ENCODE data around the gene KLHL25.
"Not testable (repeated sequence)": the region's sequence is repeated elsewhere in the genome, so short reads cannot be mapped to it uniquely, and the experiment has no call there.

The KLHL25 gene, protein sequence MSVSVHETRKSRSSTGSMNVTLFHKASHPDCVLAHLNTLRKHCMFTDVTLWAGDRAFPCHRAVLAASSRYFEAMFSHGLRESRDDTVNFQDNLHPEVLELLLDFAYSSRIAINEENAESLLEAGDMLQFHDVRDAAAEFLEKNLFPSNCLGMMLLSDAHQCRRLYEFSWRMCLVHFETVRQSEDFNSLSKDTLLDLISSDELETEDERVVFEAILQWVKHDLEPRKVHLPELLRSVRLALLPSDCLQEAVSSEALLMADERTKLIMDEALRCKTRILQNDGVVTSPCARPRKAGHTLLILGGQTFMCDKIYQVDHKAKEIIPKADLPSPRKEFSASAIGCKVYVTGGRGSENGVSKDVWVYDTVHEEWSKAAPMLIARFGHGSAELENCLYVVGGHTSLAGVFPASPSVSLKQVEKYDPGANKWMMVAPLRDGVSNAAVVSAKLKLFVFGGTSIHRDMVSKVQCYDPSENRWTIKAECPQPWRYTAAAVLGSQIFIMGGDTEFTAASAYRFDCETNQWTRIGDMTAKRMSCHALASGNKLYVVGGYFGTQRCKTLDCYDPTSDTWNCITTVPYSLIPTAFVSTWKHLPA

DNA sequence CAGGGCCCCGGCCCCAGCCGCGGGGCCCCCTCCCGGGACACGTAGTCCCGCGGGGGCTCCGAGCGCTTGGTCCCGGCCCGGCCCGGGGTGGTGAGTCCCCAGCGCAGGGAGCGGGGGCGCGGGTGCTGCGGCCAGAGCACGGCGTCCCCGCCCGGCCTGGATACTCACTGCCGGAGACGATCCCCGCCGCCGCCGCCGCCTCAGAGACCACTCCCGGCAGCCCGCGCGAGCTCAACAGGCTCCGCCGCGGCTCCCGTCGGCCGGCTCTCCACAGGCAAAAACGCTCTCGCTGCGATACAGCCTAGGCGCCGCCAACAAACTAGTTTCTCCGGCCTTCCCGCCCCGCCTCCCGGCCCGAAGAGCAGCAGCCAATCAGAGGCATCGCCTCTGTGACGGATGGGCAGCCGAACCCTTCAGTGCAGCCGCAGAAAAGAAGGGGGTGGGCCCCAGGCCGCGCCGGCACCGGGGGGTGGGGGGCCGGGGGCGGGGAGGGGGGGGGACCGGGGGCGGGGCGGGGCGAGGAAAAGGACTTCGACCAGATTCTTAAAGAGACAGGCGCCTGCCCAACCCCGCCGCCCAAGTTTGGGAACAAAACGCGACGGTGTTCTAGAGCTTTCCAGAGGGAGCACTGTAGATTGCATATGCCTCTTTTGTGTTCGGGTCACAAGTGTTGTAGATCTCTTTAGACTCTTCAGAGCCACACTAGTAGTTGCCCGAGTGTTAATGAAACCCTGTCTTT, at the start of gene KLHL25:
TSS of gene KLHL25 (minus strand) at position 328 of the 739 bp plus-strand sequence. CDS start 25,115 bp downstream, outside the sequence.
- peak; percentile 97 for DNase-seq

GRCh38 chr15:85840802-85841152, 46.1 kb upstream of the KLHL25 start:
- DNase-seq, result no peak

DNA sequence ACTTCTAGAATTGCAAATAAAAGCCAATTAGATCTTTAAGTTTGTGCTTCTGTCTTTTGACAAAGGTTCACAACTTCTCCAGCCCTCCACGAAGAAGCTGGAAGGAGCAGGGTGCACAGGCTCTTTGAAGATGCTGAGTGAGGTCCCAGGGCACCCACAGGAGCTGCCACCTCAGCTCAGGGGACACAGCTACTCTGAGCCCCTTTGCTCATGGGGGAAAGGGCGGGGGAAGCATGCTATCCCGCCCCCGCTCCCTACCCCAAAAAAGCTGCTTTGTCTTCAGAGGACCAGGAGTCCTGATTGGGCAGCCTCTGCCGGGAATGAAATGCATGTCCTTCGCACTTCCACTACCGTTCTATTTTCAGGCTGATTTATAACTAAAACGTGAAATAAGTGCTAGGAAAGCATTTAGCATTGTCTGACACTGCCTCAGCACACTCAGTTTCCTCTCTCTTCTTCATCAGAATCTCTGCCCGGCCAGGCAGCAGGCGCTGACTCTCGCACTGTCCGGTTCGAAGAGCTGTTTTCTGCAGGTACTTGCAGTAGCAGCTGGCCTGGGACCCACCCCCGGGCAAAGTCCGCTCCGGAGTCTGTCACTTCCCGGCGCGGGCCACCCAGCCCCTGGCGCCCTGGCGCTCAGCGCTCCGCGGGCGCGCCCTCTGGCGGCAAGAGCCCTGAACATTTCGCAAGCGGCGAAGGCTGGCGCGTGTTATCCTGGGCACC, 45.5 kb upstream of the KLHL25 start:
- DNase-seq, result peak; percentile 61

GRCh38 chr15:85839643-85840042, 44.9 kb upstream of the KLHL25 start:
- no peak for DNase-seq

- no peak for DNase-seq
Measured at GRCh38 chr15:85838655-85839054, 43.9 kb upstream of the KLHL25 start.

DNA sequence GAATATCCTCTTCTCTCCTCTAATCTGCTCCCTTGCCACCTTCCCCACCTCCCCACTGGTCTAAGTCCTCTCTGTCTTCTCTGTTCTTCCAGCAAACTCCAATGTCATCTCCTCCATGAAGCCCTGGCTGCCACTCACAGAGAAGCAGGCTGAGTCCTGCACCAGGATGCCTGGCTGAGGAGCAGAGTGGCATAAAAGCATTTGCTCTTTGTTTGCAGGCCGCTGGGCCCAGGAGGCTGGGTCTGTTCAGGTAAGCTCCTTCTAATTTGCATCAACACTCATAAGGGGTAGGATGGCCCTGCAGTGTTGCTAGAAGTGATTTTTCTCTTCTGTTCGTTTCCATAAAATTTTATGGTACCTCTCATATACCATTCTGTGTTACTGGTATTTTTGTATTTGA, 43.2 kb upstream of the KLHL25 start:
- no peak for DNase-seq

- no peak for DNase-seq
Measured at GRCh38 chr15:85837011-85837433, 42.3 kb upstream of the KLHL25 start.

GRCh38 chr15:85834651-85835050, 39.9 kb upstream of the KLHL25 start:
- no peak for DNase-seq

- DNase-seq, result no peak
Measured at GRCh38 chr15:85832394-85832793, 37.7 kb upstream of the KLHL25 start.

- peak; percentile 53 for DNase-seq
Measured at GRCh38 chr15:85831415-85832113, 36.8 kb upstream of the KLHL25 start.

GRCh38 chr15:85829754-85830153, 35.0 kb upstream of the KLHL25 start:
- DNase-seq, result not testable (repeated sequence)

DNA sequence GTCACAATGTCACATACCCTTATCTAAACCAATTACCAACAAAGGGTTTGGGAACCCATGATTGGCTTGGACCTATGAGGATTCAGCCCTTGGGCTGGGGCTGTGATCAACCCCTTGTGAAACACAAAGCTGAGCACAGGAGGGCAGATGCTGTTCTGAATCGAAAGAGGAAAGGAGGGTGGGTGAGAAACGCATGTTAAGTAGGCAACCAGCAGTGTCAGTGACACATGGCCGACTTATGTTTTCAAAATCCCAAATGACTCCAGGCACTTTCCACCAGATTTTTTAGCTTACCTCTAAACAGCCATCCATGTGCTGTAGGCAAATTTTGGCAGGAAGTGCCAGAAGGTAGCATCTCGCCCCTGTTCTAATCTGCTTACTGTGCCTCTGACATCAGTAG, 34.1 kb upstream of the KLHL25 start:
- no peak for DNase-seq

- no peak for DNase-seq
Measured at GRCh38 chr15:85828126-85828525, 33.4 kb upstream of the KLHL25 start.

- DNase-seq, result peak; percentile 18
Measured at GRCh38 chr15:85826756-85827515, 32.2 kb upstream of the KLHL25 start.

DNA sequence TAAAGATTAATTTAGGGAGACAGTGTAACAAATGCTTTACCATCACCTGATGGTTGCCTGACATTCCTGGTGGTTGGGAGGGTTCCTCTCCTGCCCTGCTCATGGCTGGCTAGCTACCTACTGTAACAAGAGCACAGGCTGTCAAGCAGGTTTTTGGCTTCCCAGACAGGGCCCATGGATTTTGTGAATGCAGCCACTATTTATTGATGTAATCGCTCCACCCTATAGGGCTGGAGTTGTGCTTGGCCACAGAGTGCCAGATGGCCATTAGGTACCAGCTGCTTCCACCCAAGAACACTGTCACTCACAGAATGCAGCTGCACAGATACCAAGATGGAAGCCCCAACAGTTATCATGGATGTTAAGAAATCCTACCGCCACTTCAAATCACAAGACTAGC, 31.0 kb upstream of the KLHL25 start:
- DNase-seq, result no peak

- no peak for DNase-seq
Measured at GRCh38 chr15:85825118-85825517, 30.4 kb upstream of the KLHL25 start.

DNA sequence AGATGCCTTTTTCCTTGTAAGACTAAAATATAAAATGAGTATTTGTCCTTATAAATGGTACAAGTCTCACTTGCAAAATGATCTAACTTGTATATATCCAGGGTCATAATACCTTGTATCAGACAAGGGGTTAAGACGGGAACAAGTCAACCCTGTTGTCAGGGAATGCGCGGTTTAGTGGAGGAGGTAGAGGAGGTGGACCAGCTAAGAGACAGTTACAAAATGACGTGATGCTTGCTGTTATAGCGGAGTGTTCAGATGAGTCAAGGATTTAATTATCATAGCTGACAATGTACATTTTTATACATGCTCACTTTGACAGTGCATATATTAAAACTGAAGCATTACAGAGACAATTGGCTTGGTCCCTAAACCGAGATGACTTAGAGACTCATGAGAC, 26.8 kb upstream of the KLHL25 start:
- DNase-seq, result no peak

DNA sequence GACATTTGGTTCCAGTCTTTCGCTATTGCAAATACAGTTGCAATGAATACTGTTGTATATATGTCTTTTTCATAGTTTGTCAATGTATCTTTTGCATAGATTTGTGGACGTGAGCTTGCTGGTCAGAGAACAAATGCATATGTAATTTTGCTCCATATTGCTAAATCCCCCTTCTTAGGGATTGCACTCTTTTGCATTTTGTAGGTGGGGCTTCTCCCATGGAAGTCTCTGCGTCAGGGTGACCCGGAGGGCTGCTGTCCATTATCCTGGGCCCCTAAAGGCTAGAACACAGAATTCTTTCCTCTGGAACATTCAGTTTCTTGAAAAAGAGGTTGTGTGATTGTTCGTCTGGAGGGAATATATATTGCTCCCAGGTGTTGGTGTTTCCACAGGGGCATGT, 25.2 kb upstream of the KLHL25 start:
- DNase-seq, result no peak

GRCh38 chr15:85813234-85813633, 18.5 kb upstream of the KLHL25 start:
- no peak for DNase-seq

DNA sequence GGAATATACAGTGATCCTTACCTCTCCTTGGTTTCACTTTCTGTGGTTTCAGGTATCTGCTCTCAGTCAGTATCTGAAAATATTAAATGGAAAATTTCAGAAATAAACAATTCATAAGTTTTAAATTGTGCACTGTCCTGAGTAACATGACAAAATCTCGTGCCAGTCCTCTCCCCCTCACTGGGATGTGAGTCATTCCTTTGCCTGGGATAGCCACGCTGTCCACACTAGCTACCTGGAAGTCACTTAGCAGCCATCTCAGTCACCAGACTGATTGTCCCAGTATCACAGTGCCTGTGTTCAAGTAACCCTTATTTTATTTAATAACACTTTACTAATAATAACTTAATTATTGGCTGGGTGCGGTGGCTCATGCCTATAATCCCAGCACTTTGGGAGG, 15.3 kb upstream of the KLHL25 start:
- no peak for DNase-seq

DNA sequence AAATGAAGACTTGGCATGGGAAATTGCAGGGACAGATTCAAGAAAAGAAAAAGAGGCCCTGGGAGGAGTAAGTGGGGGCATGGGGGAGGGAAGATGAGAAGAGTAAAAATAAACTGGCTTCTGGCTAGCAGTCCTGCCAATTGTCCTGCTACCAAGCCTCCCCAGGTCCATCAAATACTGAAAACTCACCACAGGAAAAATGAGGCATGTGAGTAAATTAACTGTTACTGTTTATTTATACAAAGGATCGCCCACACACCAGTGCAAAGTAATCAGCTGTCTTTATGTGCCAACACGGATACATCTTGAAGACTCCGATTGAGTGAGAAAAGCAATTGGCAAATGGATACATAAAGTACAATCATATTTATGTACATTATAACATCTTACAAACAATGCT, 10.7 kb upstream of the KLHL25 start:
- DNase-seq, result no peak

Data from fibroblast of skin of right biceps (primary cell).